GM18870 (cell line): ENCODE measurements around the gene ACOXL.

ENCODE experiments used
- ATAC-seq: cut with Tn5 transposase; IDR thresholded peaks from one replicate; pipeline ENCODE4 v1.9.1; 2021; ENCODE audit warnings: moderate library complexity; ENCODE audit not compliant: unreplicated experiment

The ACOXL gene

GRCh38 chr2:111145103-111145760 lies 412.9 kb downstream of the ACOXL start:
- no peak for ATAC-seq

- no peak for ATAC-seq
Measured at GRCh38 chr2:111145951-111146350, 413.6 kb downstream of the ACOXL start.

- no peak for ATAC-seq
Measured at GRCh38 chr2:111148225-111148873, 416.0 kb downstream of the ACOXL start.

GRCh38 chr2:111148925-111149324 lies 416.6 kb downstream of the ACOXL start:
- ATAC-seq, result no peak

DNA sequence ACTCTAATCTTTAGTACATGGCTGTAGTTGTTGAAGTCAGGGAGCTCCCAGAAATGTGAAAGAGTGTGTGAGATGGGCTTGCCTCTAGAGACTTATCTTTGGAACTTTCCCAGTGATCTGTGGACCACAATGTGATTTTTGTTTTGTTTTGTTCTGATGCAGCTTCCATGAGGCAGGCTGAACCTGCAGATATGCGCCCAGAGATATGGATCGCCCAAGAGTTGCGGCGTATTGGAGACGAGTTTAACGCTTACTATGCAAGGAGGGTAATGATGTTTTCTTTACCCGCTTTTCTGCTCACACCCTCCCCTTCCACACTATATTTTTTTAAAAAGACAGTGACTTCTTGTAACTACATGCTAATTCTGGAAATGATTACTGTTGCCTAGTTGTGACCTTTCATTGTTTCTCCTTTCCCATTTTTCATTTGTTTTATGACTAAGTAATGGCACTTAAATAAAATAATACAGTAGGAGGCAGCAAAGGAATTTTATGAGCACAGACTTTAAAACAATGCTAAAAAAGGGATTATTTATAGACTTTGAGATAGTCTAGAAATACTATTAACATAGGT lies 417.6 kb downstream of the ACOXL start:
- ATAC-seq, result no peak

GRCh38 chr2:111154758-111155157 lies 422.4 kb downstream of the ACOXL start:
- ATAC-seq, result no peak

DNA sequence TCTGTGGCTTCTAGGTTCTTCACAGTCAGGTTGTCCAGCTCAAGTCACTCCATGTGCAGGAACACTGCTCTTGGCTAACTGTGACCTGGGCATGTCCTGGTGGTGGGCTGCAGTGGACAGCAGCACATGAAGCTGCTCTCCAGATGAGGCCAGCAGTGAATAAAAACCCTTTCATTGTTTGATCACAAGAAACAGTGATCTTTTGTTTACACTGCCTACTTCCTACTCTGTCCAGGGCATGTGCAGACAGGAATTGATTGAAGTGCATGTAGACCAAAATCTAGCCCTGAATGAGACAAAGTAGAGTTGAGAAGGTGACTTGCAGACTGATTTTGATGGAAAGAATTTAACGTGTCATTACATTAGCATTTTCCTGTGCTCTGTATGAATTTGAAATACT lies 423.2 kb downstream of the ACOXL start:
- no peak for ATAC-seq

DNA sequence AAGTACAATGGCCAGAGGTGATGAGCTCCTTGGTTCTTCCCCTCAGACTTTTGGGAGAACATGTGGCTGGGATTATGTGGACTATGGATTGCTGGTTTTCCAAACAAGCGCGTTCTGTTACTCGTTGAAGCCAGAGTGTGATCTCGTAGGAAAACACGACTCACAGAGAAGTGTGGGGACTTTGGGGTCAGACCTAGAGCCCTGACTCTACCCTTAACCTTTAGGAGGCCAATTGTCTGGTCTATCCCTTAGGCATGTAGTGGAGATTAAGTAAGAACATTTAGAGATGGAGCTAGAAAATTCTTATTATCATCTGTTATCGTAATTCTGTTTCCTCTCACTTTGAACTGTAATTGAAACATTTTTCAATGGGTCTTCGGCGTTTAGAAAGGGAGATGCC lies 424.2 kb downstream of the ACOXL start:
- ATAC-seq, result no peak

GRCh38 chr2:111157071-111157661 lies 424.8 kb downstream of the ACOXL start:
- peak; percentile 40 for ATAC-seq

DNA sequence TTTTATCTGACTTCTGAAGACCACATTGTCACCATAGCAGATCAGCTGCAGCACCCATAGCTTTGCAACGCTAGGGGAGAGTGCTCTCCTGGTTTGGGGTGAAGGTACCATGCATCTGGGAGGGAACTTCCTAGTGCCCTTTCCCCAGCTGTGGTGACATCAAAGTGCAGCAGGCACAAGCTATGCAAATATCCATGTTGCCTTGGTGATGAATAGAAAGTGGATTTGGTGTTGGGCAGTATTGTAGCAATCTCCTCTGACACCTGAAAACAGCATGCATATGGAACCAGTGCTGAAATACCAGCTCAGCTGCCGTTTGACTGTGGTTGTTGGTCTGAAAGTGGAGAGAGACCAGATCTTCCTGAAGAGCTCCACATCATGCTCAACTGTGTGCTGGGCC lies 425.4 kb downstream of the ACOXL start:
- ATAC-seq, result peak; percentile 73

DNA sequence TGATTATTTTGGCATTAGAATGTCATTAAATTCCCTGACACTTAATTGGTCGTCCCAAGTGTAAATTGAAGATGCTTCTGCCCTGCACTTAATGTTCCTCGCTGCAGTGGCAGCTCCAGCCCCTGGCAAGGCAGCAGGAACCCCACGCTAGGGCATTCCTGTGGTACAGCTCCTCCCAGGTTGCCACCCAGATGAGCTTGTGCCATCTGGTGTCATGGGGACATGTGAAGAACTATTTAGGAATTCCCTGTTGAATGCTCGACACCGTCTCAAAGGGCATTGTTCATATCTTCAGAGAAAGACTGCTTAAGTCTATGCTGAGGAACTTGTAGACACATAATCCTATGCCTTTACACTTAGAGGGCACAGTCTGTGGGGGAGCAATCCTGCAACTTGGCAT lies 427.3 kb downstream of the ACOXL start:
- ATAC-seq, result no peak

- no peak for ATAC-seq
Measured at GRCh38 chr2:111160758-111161157, 428.4 kb downstream of the ACOXL start.

DNA sequence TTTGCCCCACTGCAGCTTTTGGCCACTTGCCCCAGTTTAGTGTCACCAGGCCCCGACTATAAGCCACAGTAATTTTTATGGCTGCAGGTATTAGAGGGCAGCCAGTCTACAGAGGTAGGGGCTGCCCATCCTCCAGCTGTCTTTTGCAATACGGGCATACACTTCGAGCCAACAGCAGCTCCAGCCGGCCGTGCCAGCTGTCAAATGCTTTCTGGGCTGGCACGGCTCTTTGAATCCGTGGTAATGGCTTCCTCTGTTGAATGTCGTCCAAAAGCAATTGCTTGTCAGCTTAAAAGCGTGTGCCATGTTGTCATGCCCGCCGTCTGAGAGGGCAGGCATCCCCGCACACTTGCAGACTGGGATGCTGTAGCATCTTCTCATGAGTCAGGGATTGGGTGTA lies 429.6 kb downstream of the ACOXL start:
- ATAC-seq, result no peak

DNA sequence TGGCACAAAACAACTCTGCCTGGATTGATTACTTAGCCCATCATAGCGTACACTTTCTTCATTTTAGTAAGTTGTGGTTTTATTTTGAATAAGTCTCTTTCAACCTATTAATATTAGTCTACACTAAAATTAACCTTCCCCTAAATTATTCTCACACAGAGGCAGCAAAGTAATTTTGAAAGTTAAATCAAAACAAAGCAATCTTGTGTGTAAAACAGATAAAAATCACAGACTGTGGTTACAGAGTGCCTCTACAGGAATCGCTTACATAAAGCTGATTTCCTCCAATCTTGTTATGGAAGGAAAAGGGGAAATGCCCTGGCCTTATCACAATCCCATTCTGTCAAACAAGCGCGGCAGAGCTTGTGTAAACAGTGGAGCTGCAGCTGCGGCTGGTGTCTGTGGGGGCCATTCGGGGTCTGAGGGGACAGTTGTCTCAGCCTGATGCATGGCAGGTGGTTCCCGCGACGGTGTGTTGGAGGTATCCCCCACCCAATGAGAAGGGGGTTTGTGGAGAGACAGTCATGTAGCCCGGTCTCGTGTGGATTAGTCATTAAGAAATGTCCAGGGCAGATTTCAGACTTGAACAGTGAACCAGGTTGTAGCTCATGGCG lies 430.5 kb downstream of the ACOXL start:
- ATAC-seq, result no peak

GRCh38 chr2:111164078-111164477 lies 431.7 kb downstream of the ACOXL start:
- no peak for ATAC-seq

GRCh38 chr2:111165084-111165483 lies 432.7 kb downstream of the ACOXL start:
- no peak for ATAC-seq

GRCh38 chr2:111166115-111166514 lies 433.7 kb downstream of the ACOXL start:
- no peak for ATAC-seq

DNA sequence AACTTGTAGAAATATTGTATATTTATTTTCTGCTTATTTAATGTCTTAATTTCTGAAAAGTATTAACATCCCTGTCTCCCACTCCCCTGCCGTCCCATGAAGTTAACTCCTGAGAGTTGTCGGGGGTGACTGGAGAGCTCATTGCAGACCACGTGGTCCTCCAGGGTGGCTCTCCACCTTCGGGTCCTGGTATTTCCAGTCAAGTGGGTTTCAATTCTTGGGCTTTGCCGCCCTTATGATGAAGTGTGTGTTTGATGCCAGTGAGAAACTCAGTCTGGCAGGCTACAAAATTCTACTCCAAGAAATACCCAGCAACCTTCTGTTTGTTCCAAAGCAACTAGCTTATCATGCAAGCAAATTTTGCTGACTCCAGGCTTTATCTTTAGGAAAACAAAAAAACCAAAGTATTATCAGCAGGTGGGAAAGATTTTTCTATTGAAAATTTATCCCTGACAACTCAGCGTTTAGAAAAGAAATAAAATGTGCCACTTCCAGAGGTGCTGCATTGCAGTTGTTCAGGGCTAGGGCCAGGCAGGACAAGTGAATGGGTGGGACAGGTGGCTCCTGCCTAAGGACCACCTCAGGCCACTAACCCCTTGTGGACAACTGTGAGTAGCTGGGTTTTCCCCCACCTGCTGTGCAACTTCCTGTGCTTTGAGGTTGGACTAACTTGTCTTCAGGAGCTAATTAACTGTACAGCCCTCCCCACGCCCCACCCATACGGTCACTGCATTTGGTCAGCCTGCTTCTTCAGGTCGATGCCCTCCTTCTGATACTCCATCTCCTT lies 434.9 kb downstream of the ACOXL start:
- ATAC-seq, result no peak

DNA sequence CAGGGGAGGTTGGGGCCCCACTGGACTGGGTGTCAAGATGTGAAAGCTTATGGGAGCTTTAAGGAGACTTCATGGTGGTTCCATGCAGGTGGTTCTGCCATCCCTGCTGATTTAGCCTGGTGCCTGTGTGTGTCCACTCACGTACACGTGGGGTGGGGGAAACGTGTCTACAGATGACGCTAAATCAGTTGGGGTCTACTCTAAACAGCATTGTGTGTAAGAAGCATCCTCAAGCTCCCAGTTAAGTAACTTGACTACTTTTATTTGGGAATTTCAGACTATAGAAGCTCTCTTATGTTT lies 435.4 kb downstream of the ACOXL start:
- ATAC-seq, result no peak
